A549 (cell line): Measurements from ENCODE around the gene MYLK4.

Source experiments
- CTCF ChIP-seq: fragments of >200 bp; sonication (Bioruptor Twin); formaldehyde crosslinking; IDR thresholded peaks from 3 replicates; pipeline ENCODE4 v1.5.1; 2016
- EP300 ChIP-seq, 2 experiments: fragments of >200 bp; sonication (Bioruptor Twin); formaldehyde crosslinking; IDR thresholded peaks; 2 replicates in 1 of 2; 3 replicates in 1 of 2; pipeline ENCODE4 v1.6.1; 2016 to 2017
- JUN ChIP-seq, 2 experiments: fragments of >200 bp; sonication (Bioruptor Twin); formaldehyde crosslinking; IDR thresholded peaks; 2 replicates in 1 of 2; 3 replicates in 1 of 2; pipeline ENCODE4 v1.6.1; 2016 to 2017
- NPAS2 ChIP-seq: fragments of 250-450 bp; sonication (Bioruptor Pico); IDR thresholded peaks from 2 replicates; pipeline ENCODE4 v1.8.0; 2022; ENCODE audit warnings: mild to moderate bottlenecking, moderate library complexity, borderline replicate concordance
- PBX3 ChIP-seq: IDR thresholded peaks from 2 replicates; pipeline ENCODE4 v1.6.1; 2012
- POLR2A ChIP-seq: IDR thresholded peaks from 2 replicates; pipeline ENCODE4 v1.6.1; 2012; ENCODE audit warnings: mild to moderate bottlenecking, low read length
- SMC3 ChIP-seq: fragments of >200 bp; sonication (Bioruptor Twin); formaldehyde crosslinking; IDR thresholded peaks from 3 replicates; pipeline ENCODE4 v1.6.1; 2018; ENCODE audit warnings: inconsistent platforms

GRCh38 chr6:2666906-2667575 is 83.7 kb downstream of the MYLK4 start:
- TF ChIP-seq EP300 (IDR thresholded peaks at IDR 0.05) (no peak), NPAS2 (CRISPR knock-in tag) (no peak), POLR2A (no peak), CTCF (no peak), SMC3 (no peak), JUN (IDR thresholded peaks at IDR 0.05) (no peak), PBX3 (no peak)
